ENCODE results near the gene TNFRSF12A. TPM values are rescaled to one million over a fixed set of nuclear protein-coding genes. Genes with fewer than 3 reads are reported as not detected.

The TNFRSF12A gene
- total and polyA plus RNA-seq, 9 of the 15 experiments (the other 6 are each of a cell fraction or from before 2014, with no cell fraction given) = 0.41 to 61.8 (median 26.5) TPM

DNA sequence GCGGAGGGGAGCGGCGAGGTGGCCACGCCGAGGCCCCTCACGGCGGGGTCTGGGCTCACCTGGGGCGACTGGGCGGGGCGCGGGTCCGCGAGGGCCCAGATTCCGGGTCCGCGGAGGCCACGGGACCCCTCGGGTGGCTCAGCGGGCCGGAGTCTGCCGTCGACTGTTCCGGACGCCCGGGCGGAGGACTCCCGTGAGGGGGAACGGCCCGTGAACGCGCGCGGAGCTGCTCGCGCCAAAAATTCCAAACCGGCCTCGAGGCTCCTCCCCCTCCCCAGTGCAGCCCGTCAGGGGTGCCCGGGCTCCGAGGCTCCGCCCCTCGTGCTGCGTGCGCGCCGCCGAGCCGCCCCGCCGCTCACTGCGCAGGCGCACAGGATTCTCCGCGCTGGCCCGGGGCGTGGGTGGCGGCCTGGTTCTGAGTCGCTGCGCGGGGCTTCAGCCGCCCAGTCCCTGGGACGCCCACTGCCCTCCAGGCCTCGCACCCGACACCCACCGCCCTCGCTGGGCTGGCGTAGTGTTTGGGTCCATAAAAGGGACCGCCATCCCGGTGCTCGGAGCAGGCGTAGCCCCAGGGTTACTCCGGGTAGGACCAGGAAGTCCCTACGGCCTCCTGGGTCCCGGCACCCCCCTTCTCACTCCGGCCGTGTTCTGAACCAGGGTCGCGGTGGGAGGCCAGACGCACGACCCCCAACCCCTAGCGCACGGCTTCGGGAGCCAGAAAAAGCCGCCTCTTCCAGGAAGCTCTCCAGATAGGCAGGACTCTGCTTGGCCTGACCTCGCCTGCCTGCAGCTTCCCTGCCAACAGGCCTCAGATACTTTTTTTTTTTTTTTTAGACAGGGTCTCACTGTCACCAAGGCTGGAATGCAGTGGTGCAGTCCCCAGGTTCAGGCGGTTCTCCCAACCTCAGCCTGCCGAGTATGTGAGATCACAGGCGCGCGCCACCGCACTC is 39.7 kb upstream of the TNFRSF12A start, which contains the start of gene PKMYT1 (continued):
- TF ChIP-seq ZC3H8 (IDR thresholded peaks at IDR 0.05) (no peak), NONO (IDR thresholded peaks at IDR 0.05; ENCODE audit: low read depth in 2 of 2, low read length in 1 of 2) (peak in 1 of 2 experiments; percentile 58; a peak in 1 of 4 replicates), NR3C1 (CRISPR knock-in tag; IDR thresholded peaks at IDR 0.05) (0 out of 2 replicates have a peak, but pooled peaks have one; percentile 6), JUNB (CRISPR knock-in tag; conservative IDR thresholded peaks at IDR 0.05) (no peak), U2AF1 (optimal IDR thresholded peaks at IDR 0.05; ENCODE audit: low read depth, low read length) (peak; percentile 32), XRCC5 (IDR thresholded peaks at IDR 0.05; ENCODE audit: low read depth, low read length) (no peak), POLR2AphosphoS5 (IDR thresholded peaks at IDR 0.05; ENCODE audit: control insufficient read depth, insufficient read depth, low read depth, low read length) (peak; percentile 74), MAZ (CRISPR knock-in tag; conservative IDR thresholded peaks at IDR 0.05 in 1 of 2, IDR thresholded peaks at IDR 0.05 in 1 of 2) (peak in 1 of 2 experiments; percentile 68; a peak in 1 of 4 replicates), ASH1L (IDR thresholded peaks at IDR 0.05; ENCODE audit: borderline replicate concordance, low read depth, partially characterized antibody) (no peak), RB1 (IDR thresholded peaks at IDR 0.05; ENCODE audit: low read depth) (peak; percentile 77), KAT8 (IDR thresholded peaks at IDR 0.05; ENCODE audit: low read depth) (no peak), NELFE (IDR thresholded peaks at IDR 0.05; ENCODE audit: insufficient read depth, insufficient read length) (no peak), RBBP5 (IDR thresholded peaks at IDR 0.05; ENCODE audit: borderline replicate concordance, insufficient read depth, low read length, poor library complexity, severe bottlenecking) (peak; percentile 10), NR2F6 (CRISPR knock-in tag; IDR thresholded peaks at IDR 0.05) (no peak), ZNF384 (IDR thresholded peaks at IDR 0.05; ENCODE audit: low read depth, low read length) (peak; percentile 53), HEY1 (CRISPR knock-in tag; IDR thresholded peaks at IDR 0.05; ENCODE audit: borderline replicate concordance) (no peak; the same call in 1 of the 2 replicates), STAT5B (CRISPR knock-in tag; IDR thresholded peaks at IDR 0.05) (no peak), PTRF (tag; IDR thresholded peaks at IDR 0.05) (no peak), SRSF7 (optimal IDR thresholded peaks at IDR 0.05; ENCODE audit: low read depth, low read length) (no peak), NFRKB (IDR thresholded peaks at IDR 0.05; ENCODE audit: low read depth) (no peak; the same call in none of the 2 replicates)
- TF ChIP-seq, protein P1, sequence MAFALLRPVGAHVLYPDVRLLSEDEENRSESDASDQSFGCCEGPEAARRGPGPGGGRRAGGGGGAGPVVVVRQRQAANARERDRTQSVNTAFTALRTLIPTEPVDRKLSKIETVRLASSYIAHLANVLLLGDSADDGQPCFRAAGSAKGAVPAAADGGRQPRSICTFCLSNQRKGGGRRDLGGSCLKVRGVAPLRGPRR (CRISPR knock-in tag; IDR thresholded peaks at IDR 0.05) = no peak
- TF ChIP-seq, protein P2, sequence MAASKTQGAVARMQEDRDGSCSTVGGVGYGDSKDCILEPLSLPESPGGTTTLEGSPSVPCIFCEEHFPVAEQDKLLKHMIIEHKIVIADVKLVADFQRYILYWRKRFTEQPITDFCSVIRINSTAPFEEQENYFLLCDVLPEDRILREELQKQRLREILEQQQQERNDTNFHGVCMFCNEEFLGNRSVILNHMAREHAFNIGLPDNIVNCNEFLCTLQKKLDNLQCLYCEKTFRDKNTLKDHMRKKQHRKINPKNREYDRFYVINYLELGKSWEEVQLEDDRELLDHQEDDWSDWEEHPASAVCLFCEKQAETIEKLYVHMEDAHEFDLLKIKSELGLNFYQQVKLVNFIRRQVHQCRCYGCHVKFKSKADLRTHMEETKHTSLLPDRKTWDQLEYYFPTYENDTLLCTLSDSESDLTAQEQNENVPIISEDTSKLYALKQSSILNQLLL (CRISPR knock-in tag; IDR thresholded peaks at IDR 0.05; ENCODE audit: borderline replicate concordance) = no peak
- TF ChIP-seq, protein P3, sequence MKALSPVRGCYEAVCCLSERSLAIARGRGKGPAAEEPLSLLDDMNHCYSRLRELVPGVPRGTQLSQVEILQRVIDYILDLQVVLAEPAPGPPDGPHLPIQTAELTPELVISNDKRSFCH (CRISPR knock-in tag; IDR thresholded peaks at IDR 0.05) = no peak
- TF ChIP-seq, protein P3 (tag; IDR thresholded peaks at IDR 0.05) = peak; percentile 58; the same call in 1 of the 2 replicates
- TF ChIP-seq, protein P4, sequence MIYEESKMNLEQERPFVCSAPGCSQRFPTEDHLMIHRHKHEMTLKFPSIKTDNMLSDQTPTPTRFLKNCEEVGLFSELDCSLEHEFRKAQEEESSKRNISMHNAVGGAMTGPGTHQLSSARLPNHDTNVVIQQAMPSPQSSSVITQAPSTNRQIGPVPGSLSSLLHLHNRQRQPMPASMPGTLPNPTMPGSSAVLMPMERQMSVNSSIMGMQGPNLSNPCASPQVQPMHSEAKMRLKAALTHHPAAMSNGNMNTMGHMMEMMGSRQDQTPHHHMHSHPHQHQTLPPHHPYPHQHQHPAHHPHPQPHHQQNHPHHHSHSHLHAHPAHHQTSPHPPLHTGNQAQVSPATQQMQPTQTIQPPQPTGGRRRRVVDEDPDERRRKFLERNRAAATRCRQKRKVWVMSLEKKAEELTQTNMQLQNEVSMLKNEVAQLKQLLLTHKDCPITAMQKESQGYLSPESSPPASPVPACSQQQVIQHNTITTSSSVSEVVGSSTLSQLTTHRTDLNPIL (CRISPR knock-in tag; IDR thresholded peaks at IDR 0.05) = no peak

All from K562 (cell line).